ENCODE results near the gene HIRA.

The HIRA gene

GRCh38 chr22:19357270-19358105 lies 74.0 kb downstream of the HIRA start:
- in situ Hi-C loops (cut with MboI; ENCODE audit: low pct_unique_long_range_greater_than_20kb, low sequenced_read_pairs, unreplicated experiment), result no loop called here
- no peak for TF ChIP-seq CTCF (IDR thresholded peaks at IDR 0.05; ENCODE audit: extremely low read depth, insufficient read depth, missing control alignments)
- no peak for DNase-seq (ENCODE audit: low spot score)

- no peak for DNase-seq (ENCODE audit: low spot score)
- in situ Hi-C loops (cut with MboI; ENCODE audit: low pct_unique_long_range_greater_than_20kb, low sequenced_read_pairs, unreplicated experiment), result no loop called here
- TF ChIP-seq CTCF (IDR thresholded peaks at IDR 0.05; ENCODE audit: extremely low read depth, insufficient read depth, missing control alignments), result no peak
Measured at GRCh38 chr22:19356708-19357269, 74.7 kb downstream of the HIRA start.

- in situ Hi-C loops (cut with MboI; ENCODE audit: low pct_unique_long_range_greater_than_20kb, low sequenced_read_pairs, unreplicated experiment), result no loop called here
- TF ChIP-seq CTCF (IDR thresholded peaks at IDR 0.05; ENCODE audit: extremely low read depth, insufficient read depth, missing control alignments), result no peak
- no peak for DNase-seq (ENCODE audit: low spot score)
Measured at GRCh38 chr22:19355413-19356157, 75.9 kb downstream of the HIRA start.

GRCh38 chr22:19354201-19354600 lies 77.3 kb downstream of the HIRA start:
- in situ Hi-C loops (cut with MboI; ENCODE audit: low pct_unique_long_range_greater_than_20kb, low sequenced_read_pairs, unreplicated experiment), result no loop called here
- no peak for DNase-seq (ENCODE audit: low spot score)
- no peak for TF ChIP-seq CTCF (IDR thresholded peaks at IDR 0.05; ENCODE audit: extremely low read depth, insufficient read depth, missing control alignments)

- in situ Hi-C loops (cut with MboI; ENCODE audit: low pct_unique_long_range_greater_than_20kb, low sequenced_read_pairs, unreplicated experiment), result no loop called here
- DNase-seq (ENCODE audit: low spot score), result no peak
- no peak for TF ChIP-seq CTCF (IDR thresholded peaks at IDR 0.05; ENCODE audit: extremely low read depth, insufficient read depth, missing control alignments)
Measured at GRCh38 chr22:19353363-19354131, 78.0 kb downstream of the HIRA start.

- in situ Hi-C loops (cut with MboI; ENCODE audit: low pct_unique_long_range_greater_than_20kb, low sequenced_read_pairs, unreplicated experiment), result no loop called here
- no peak for TF ChIP-seq CTCF (IDR thresholded peaks at IDR 0.05; ENCODE audit: extremely low read depth, insufficient read depth, missing control alignments)
- DNase-seq (ENCODE audit: low spot score), result no peak
Measured at GRCh38 chr22:19352766-19353165, 78.8 kb downstream of the HIRA start.

Measured in GM13977 (cell line).